GM12872 (cell line): ENCODE data around the gene DNAH2.

Source experiments
- TF ChIP-seq, protein P1 (sequence below): IDR thresholded peaks from 3 replicates; pipeline ENCODE4 v1.5.1; 2011; ENCODE audit warnings: low read depth, mild to moderate bottlenecking, low read length, moderate library complexity; ENCODE audit not compliant: insufficient read depth

DNAH2 gene

DNA sequence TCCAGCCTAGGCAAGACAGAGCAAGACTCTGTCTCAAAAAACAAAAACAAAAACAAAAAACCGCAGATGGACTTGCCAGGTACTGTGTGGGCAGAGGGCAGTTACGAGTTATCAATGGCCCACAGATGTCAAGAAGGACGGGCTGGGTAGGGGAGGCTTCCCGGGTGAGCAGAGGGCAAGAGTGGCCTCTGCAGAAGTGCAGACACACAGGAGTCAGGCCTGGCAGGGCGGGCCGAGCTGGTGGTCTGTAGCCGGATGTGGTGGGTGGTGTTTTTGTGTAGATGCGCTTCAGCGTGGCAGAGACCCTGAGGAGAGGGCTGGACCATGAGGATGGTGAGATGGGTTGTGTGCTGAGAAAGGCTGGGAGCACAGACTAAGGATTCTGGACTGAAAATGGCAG, 71.6 kb downstream of the DNAH2 start:
- TF ChIP-seq, protein P1, sequence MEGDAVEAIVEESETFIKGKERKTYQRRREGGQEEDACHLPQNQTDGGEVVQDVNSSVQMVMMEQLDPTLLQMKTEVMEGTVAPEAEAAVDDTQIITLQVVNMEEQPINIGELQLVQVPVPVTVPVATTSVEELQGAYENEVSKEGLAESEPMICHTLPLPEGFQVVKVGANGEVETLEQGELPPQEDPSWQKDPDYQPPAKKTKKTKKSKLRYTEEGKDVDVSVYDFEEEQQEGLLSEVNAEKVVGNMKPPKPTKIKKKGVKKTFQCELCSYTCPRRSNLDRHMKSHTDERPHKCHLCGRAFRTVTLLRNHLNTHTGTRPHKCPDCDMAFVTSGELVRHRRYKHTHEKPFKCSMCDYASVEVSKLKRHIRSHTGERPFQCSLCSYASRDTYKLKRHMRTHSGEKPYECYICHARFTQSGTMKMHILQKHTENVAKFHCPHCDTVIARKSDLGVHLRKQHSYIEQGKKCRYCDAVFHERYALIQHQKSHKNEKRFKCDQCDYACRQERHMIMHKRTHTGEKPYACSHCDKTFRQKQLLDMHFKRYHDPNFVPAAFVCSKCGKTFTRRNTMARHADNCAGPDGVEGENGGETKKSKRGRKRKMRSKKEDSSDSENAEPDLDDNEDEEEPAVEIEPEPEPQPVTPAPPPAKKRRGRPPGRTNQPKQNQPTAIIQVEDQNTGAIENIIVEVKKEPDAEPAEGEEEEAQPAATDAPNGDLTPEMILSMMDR, result no peak

DNA sequence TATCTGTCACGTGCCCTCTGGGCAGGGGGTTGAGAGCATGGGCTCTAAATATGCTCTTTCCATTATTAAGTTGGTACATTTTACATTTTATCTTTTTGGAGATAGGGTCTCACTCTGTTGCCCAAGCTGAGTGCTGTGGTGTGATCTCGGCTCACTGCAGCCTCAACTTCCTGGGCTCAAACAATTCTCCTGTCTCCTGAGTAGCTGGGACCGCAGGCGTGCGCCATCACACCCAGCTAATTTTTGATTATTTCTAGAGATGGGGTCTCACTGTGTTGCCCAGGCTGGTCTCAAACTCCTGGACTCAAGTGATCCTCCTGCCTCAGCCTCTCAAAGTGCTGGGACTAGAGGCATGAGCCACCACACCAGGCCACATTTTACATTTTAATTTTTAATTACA, 72.6 kb downstream of the DNAH2 start:
- TF ChIP-seq, protein P1, result no peak

DNA sequence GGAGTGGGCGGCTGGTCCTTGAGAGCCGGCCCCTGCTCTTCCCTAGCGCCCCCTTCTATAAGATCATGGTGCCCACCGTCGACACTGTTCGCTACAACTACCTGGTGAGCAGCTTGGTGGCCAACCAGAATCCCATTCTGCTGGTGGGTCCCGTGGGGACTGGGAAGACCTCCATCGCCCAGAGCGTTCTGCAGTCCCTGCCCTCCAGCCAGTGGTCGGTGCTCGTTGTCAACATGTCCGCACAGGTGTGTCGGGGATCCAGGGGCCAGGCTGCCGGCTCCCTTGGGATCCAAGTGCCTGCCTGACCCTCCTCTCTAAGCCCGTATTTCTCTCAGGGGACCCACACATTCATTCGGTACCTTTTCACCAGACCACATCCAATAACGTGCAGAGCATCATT, 75.1 kb downstream of the DNAH2 start:
- TF ChIP-seq, protein P1, result no peak

DNA sequence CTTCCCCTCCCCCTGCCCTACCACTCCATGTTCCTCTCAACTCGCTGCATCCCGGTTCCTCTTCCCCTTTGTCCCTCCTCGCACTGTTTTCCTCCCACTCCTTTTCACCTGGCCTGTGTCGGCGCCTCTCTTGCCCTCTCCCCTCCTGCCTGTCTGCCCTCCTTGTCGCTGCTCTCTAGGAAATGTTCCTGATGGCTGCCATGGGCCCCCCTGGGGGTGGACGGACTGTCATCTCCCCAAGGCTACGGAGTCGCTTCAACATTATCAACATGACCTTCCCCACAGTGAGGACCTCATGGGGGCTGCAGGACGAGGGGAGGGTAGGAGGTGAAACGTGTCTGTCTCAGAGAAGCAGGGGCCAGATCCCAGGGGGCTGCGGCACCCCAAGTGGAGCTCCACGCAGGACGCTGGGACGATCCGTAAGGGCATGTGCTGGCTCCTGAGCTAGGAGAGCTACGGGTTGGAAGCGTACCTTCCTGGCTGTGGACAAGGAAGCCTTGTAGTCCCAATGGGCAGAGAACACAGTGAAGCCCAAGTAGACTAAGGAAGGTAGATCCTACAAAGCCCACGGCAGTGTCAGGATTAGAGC, 76.6 kb downstream of the DNAH2 start:
- TF ChIP-seq, protein P1, result no peak

DNA sequence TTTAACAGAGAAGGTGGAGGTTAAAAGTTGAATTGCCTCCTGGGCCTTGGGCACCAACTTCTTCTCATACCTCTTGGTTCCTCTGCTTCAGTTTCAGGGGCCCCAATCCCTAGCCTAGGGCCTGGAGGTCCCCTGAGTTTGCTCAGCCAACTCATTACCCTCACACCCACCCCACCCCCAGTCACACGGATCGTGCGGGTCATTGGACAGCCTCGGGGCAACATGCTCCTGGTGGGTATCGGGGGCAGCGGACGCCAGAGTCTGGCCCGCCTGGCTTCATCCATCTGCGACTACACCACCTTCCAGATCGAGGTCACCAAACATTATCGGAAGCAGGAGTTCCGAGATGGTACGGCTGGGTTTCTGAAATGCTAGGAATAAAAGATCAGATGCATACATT, 80.4 kb downstream of the DNAH2 start:
- TF ChIP-seq, protein P1, result no peak

DNA sequence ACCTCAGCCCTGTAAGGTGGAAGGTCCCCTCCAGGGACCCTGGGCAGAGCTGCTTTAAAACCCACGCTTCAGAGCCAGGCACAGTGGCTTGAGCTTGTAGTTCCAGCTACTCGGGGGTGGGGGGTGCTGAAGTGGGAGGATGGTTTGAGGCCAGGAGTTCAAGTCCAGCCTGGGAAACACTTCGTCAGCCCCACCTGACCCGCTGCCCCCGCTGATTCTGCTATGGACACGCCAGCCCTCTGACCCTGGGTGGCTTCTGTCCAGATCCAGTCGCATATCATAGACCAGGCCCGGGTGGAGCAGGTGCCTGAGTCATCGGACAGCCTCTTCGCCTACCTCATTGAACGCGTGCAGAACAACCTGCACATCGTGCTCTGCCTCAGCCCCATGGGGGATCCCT, 81.3 kb downstream of the DNAH2 start:
- TF ChIP-seq, protein P1, result no peak

DNA sequence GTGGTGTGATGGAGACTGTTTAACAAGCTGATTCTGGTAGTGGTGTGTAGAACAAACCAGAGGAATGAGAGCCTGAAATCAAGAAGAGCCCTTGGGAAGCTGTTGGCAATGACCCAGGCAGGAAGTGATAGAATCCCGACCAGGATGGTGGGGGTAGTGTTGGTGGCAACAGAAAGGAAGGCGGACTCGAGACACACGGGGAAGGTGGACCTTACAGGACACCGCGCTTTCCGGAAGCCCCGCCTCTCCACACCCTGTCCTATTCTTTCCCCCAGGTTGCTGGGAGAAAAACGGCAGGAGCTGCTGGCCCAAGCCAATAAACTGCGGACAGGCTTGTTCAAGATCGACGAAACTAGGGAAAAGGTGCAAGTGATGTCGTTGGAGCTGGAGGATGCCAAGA, 86.4 kb downstream of the DNAH2 start:
- TF ChIP-seq, protein P1, result no peak

DNA sequence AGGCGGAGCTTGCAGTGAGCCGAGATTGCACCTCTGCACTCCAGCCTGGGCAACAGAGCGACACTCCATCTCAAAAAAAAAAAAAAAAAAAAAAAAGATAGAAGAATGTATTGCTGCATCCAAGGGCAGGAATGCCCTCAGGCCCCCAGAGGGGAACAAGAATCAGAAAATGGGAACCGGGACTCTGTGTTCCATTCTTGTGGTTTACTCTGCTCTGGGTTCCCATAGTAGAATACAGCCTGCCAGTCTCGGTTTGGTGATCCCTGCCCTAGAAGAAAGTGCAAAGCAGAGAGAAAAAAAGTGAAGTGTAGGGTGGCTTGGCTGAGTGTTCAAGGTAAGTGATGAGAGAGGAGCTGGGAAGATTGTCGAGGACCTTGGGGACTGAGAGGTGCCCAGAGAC, 89.0 kb downstream of the DNAH2 start:
- TF ChIP-seq, protein P1, result no peak
